PC-3 (cell line): ENCODE measurements around the gene SLC43A3. TPM values are rescaled to one million over a fixed set of nuclear protein-coding genes. Genes with fewer than 3 reads are reported as not detected.

Source experiments
- ATAC-seq: fragments of 200-7000 bp; cut with Tn5 transposase; 2 replicates; pipeline ENCODE4 v1.9.1; 2020; ENCODE audit warnings: mild to moderate bottlenecking, moderate library complexity
- Bru-seq: library from RNA; stranded (reverse); fragments of 400-500 nt; gene quantifications from one replicate; lab custom pipeline; 2021; lab: Mats Ljungman, UMichigan
- BruChase-seq, 2 experiments: library from RNA; stranded (reverse); fragments of 400-500 nt; gene quantifications; one replicate each; lab custom pipeline; 2021; lab: Mats Ljungman, UMichigan
- BruUV-seq: library from RNA; stranded (reverse); fragments of 400-500 nt; replicated peaks from 2 replicates; lab custom pipeline; 2021; lab: Mats Ljungman, UMichigan
- CTCF ChIA-PET: fragments of 300-600 bp; sonication (Branson Sonifier 250); formaldehyde crosslinking; loops from one replicate; lab custom pipeline; 2022; ENCODE audit warnings: antibody characterized with exemption; lab: Charles Lee
- POLR2A ChIA-PET: fragments of 300-600 bp; sonication (Branson Sonifier 250); formaldehyde crosslinking; loops from one replicate; lab custom pipeline; 2022; ENCODE audit warnings: antibody characterized with exemption; ENCODE audit not compliant: unreplicated experiment; lab: Charles Lee
- DNase-seq: peaks from one replicate; pipeline ENCODE4 v3.0.0-alpha.2; 2015
- H2AFZ ChIP-seq: fragments of 300-600 bp; sonication (generic); 2 replicates; pipeline ENCODE4 v1.6.0; 2016; ENCODE audit warnings: antibody characterized with exemption, low read length
- H3F3A ChIP-seq: fragments of 300-600 bp; sonication (generic); one replicate; pipeline ENCODE4 v1.6.0; 2017; ENCODE audit warnings: antibody characterized with exemption, low read length, control low read depth, mild to moderate bottlenecking; ENCODE audit not compliant: unreplicated experiment
- H3K27ac ChIP-seq: fragments of 300-600 bp; sonication (generic); 2 replicates; pipeline ENCODE4 v1.5.1; 2016; ENCODE audit warnings: mild to moderate bottlenecking, low read length
- H3K27me3 ChIP-seq: fragments of 300-600 bp; sonication (generic); 2 replicates; pipeline ENCODE4 v1.6.1; 2016; ENCODE audit warnings: low read length, mixed read lengths
- H3K36me3 ChIP-seq: fragments of 300-600 bp; sonication (generic); 2 replicates; pipeline ENCODE4 v1.6.1; 2016; ENCODE audit warnings: low read depth, mixed run types, low read length, mixed read lengths
- H3K4me1 ChIP-seq: fragments of 300-600 bp; sonication (generic); 2 replicates; pipeline ENCODE4 v1.5.1; 2016; ENCODE audit warnings: low read length; ENCODE audit not compliant: insufficient read depth
- H3K4me2 ChIP-seq: fragments of 300-600 bp; sonication (generic); 2 replicates; pipeline ENCODE4 v1.6.0; 2016; ENCODE audit warnings: low read length
- H3K4me3 ChIP-seq: fragments of 300-600 bp; sonication (generic); 2 replicates; pipeline ENCODE4 v1.5.1; 2016; ENCODE audit warnings: mild to moderate bottlenecking, low read length, mixed read lengths
- H3K79me2 ChIP-seq: fragments of 300-600 bp; sonication (generic); 2 replicates; pipeline ENCODE4 v1.6.1; 2017; ENCODE audit warnings: low read length, mixed read lengths
- H3K9ac ChIP-seq: fragments of 300-600 bp; sonication (generic); 2 replicates; pipeline ENCODE4 v1.6.0; 2016; ENCODE audit warnings: mild to moderate bottlenecking, low read length
- H3K9me2 ChIP-seq: fragments of 300-600 bp; sonication (generic); replicated peaks from 2 replicates; pipeline ENCODE4 v1.6.1; 2016; ENCODE audit warnings: mixed run types, low read length, mixed read lengths
- H3K9me3 ChIP-seq: fragments of 300-600 bp; sonication (generic); 2 replicates; pipeline ENCODE4 v1.6.1; 2016; ENCODE audit warnings: low read length, mixed read lengths
- H4K20me1 ChIP-seq: fragments of 300-600 bp; sonication (generic); 2 replicates; pipeline ENCODE4 v1.6.1; 2016; ENCODE audit warnings: low read length, mixed read lengths
- EZH2 ChIP-seq: fragments of 300-600 bp; sonication (generic); IDR thresholded peaks from one replicate; pipeline ENCODE4 v1.6.1; 2017; ENCODE audit warnings: antibody characterized with exemption, mild to moderate bottlenecking, low read length; ENCODE audit not compliant: unreplicated experiment
- EZH2phosphoT487 ChIP-seq: fragments of 300-600 bp; sonication (generic); IDR thresholded peaks from 2 replicates; pipeline ENCODE4 v1.6.1; 2018; ENCODE audit warnings: mild to moderate bottlenecking, antibody characterized with exemption, low read length, borderline replicate concordance
- intact Hi-C: fragments of 100-400 bp; cut with micrococcal nuclease; formaldehyde crosslinking; loops from 2 replicates; pipeline ENCODE4 v1.9.0; 2023
- long read RNA-seq: library from polyadenylated mRNA; unstranded; transcript quantifications from one replicate; pipeline ENCODE4 v2.0.0, GENCODE V29; 2021; ENCODE audit not compliant: unreplicated experiment
- total RNA-seq: library from RNA; depleted of rRNA; stranded (reverse); fragments of >200 nt; gene quantifications from 2 replicates; pipeline ENCODE4 v1.2.3, GENCODE V29; 2014; rRNA removed
- TF ChIP-seq, protein P1 (sequence below): fragments of 300-600 bp; sonication (generic); conservative IDR thresholded peaks from 2 replicates; pipeline ENCODE4 v1.5.1; 2017; ENCODE audit warnings: antibody characterized with exemption, low read depth, mild to moderate bottlenecking, low read length

The SLC43A3 gene
- total RNA-seq (31.3 and 35.0 TPM in 2 replicates), Bru-seq, nascent RNA (percentile 54 among the genes with signal in this experiment), BruChase-seq, experiment 1, labeled RNA remaining after a 6-hour chase (percentile 59 among the genes with signal in this experiment), BruChase-seq, experiment 2, labeled RNA remaining after a 2-hour chase (percentile 50 among the genes with signal in this experiment)
- long read RNA-seq, partial matches to known transcripts: 4 of 23 reads
- long read RNA-seq, other reads (novel, unspliced or antisense): 11 of 23 reads

DNA sequence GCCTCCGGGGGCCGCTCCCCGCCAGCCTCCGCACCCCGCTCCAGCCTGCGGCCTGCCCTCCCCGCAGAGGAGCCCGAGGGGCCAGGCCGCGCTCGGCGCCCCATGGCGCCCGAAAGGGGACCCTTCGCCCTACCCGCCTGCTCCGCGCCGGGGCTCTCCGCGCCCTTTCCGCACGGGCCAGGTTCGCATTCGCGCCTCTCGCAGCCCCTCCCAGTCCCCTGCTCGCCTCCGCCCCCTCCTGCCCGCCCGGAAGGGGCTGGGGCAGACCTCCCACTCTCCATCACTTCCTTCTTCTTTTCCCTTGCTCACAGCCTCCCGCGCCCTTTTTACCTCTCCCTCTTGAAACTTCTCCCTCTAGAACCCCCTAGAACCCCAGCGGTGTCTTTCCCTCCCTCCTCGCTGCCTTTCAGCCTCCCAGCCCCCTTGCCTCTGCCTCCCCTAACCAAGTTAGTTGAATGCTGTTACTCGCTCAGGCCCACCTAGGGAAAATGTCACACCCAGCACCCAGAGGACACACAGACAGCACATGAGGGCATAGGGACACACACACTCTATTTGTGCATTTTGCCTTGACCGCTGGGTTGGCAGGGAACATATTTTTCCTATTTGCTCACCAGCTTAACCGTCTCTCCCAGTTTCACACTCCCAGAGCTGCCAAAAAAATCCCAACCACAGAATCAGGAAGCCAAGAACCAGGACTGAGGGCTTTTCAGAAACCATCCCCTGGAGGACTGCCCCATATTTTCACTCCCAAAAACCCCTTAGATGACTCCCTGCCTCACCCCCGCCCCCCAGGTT, at the start of gene SLC43A3:
SLC43A3 (minus strand) TSS at position 193 of the 798 bp plus-strand sequence. CDS start 949 bp downstream, outside the sequence.
- TSS peak; percentile 85 for BruUV-seq
- no peaks in the 10 kb centered on the region for H3K36me3 ChIP-seq
- peak within 1 kb of the TSS; percentile 71 for H3K4me2 ChIP-seq
- DNase-seq (peak; percentile 88), ATAC-seq (peak; percentile 73)
- H3K9me3 ChIP-seq: no peaks in the 10 kb centered on the region
- peak within 1 kb of the TSS; percentile 62 for H3K4me3 ChIP-seq
- peak within 1 kb of the TSS; percentile 92 for H3K27ac ChIP-seq
- no peaks in the 10 kb centered on the region for H3F3A ChIP-seq
- H2AFZ ChIP-seq: peak within 1 kb of the TSS; percentile 52
- ChIA-PET CTCF (interaction anchor here (0.5 kb wide), 1 partner anchor 52 kb away, joined by 6 read pairs; no protein-coding TSS in a partner anchor), POLR2A (interaction anchor here (0.9 kb wide), 1 partner anchor 14 kb away, joined by 10 read pairs; no protein-coding TSS in a partner anchor)
- peaks cover 15% of the 10 kb centered on the region for H3K79me2 ChIP-seq
- H3K27me3 ChIP-seq: no peaks in the 10 kb centered on the region
- intact Hi-C loops: loop anchor here (1.0 kb wide), 1 partner anchor 14 kb away; no protein-coding TSS in a partner anchor
- H3K9me2 ChIP-seq: no peaks in the 10 kb centered on the region
- peaks cover 45% of the 10 kb centered on the region for H3K4me1 ChIP-seq
- TF ChIP-seq, protein P1, sequence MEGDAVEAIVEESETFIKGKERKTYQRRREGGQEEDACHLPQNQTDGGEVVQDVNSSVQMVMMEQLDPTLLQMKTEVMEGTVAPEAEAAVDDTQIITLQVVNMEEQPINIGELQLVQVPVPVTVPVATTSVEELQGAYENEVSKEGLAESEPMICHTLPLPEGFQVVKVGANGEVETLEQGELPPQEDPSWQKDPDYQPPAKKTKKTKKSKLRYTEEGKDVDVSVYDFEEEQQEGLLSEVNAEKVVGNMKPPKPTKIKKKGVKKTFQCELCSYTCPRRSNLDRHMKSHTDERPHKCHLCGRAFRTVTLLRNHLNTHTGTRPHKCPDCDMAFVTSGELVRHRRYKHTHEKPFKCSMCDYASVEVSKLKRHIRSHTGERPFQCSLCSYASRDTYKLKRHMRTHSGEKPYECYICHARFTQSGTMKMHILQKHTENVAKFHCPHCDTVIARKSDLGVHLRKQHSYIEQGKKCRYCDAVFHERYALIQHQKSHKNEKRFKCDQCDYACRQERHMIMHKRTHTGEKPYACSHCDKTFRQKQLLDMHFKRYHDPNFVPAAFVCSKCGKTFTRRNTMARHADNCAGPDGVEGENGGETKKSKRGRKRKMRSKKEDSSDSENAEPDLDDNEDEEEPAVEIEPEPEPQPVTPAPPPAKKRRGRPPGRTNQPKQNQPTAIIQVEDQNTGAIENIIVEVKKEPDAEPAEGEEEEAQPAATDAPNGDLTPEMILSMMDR: no peak
- TF ChIP-seq EZH2phosphoT487: no peak
- TF ChIP-seq EZH2: no peak
- H3K9ac ChIP-seq: peak within 1 kb of the TSS; percentile 84
- no peaks in the 10 kb centered on the region for H4K20me1 ChIP-seq

DNA sequence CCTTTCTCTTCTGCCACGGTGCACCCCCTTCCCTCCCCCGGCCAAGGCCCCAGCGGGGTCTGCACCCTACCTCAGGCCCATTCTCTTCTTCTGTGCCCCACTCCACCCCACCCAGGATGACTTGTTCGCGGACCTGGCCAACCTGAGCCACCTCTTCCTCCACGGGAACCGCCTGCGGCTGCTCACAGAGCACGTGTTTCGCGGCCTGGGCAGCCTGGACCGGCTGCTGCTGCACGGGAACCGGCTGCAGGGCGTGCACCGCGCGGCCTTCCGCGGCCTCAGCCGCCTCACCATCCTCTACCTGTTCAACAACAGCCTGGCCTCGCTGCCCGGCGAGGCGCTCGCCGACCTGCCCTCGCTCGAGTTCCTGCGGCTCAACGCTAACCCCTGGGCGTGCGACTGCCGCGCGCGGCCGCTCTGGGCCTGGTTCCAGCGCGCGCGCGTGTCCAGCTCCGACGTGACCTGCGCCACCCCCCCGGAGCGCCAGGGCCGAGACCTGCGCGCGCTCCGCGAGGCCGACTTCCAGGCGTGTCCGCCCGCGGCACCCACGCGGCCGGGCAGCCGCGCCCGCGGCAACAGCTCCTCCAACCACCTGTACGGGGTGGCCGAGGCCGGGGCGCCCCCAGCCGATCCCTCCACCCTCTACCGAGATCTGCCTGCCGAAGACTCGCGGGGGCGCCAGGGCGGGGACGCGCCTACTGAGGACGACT, 49.3 kb upstream of the SLC43A3 start:
- TF ChIP-seq, protein P1: no peak
- no peak for TF ChIP-seq EZH2
- TF ChIP-seq EZH2phosphoT487: peak; percentile 95
- H3K36me3 ChIP-seq: no peaks in the 10 kb centered on the region
- no peaks in the 10 kb centered on the region for H3K79me2 ChIP-seq
- H3K9me2 ChIP-seq: no peaks in the 10 kb centered on the region
- peak overlapping the region; percentile 84 for H2AFZ ChIP-seq
- no peaks in the 10 kb centered on the region for H3K9me3 ChIP-seq
- peak overlapping the region; percentile 45 for H3K9ac ChIP-seq
- peak overlapping the region; percentile 83 for H3K4me2 ChIP-seq
- peak; percentile 43 for DNase-seq
- peak overlapping the region; percentile 61 for H3K4me3 ChIP-seq
- ATAC-seq: peak; percentile 37
- ChIA-PET CTCF (interaction anchor here (0.5 to 1.4 kb wide), 5 partner anchors 17 to 130 kb away, joined by 3 to 11 read pairs (median 4); no protein-coding TSS in a partner anchor), POLR2A (interaction anchor here (0.6 to 0.7 kb wide), 2 partner anchors 83 to 797 kb away, joined by 3 to 7 read pairs; no protein-coding TSS in a partner anchor)
- no TSS peak for BruUV-seq
- H3K4me1 ChIP-seq: peaks cover 29% of the 10 kb centered on the region
- H3F3A ChIP-seq: no peaks in the 10 kb centered on the region
- no peak overlapping the region for H3K27ac ChIP-seq
- no peaks in the 10 kb centered on the region for H4K20me1 ChIP-seq
- intact Hi-C loops: loop anchor here (5.0 kb wide), 1 partner anchor 51 kb away; no protein-coding TSS in a partner anchor
- no peaks in the 10 kb centered on the region for H3K27me3 ChIP-seq
